ENCODE results near the gene TMEM185B.

- TF ChIP-seq CTCF (IDR thresholded peaks at IDR 0.05) (no peak), EP300 (IDR thresholded peaks at IDR 0.05; ENCODE audit: low read depth) (no peak)
Observed at GRCh38 chr2:120210270-120210693, 12.9 kb downstream of the TMEM185B start.
